Nephron (organoid): ENCODE results near the gene TXLNB.

Source experiments
- H3K27ac Mint-ChIP-seq, 3 experiments: 2 replicates each; pipeline ENCODE4 v1.8.0; 2020; ENCODE audit warnings: mixed read lengths in 3 of 3, mild to moderate bottlenecking in 2 of 3, moderate library complexity in 1 of 3
- H3K27me3 Mint-ChIP-seq: 2 replicates; pipeline ENCODE4 v1.8.0; 2021; ENCODE audit warnings: low read depth, mild to moderate bottlenecking, moderate library complexity, mixed read lengths
- H3K36me3 Mint-ChIP-seq: 2 replicates; pipeline ENCODE4 v1.8.0; 2020; ENCODE audit warnings: low read depth, mixed read lengths
- H3K4me1 Mint-ChIP-seq: 2 replicates; pipeline ENCODE4 v1.8.0; 2020; ENCODE audit warnings: mixed read lengths
- H3K4me3 Mint-ChIP-seq, 3 experiments: 2 replicates each; pipeline ENCODE4 v1.8.0; 2020; ENCODE audit warnings: mild to moderate bottlenecking in 3 of 3, mixed read lengths in 3 of 3, moderate library complexity in 2 of 3
- H3K9me3 Mint-ChIP-seq: 2 replicates; pipeline ENCODE4 v1.8.0; 2020; ENCODE audit warnings: mixed read lengths
- TF ChIP-seq, protein P1 (sequence below), 3 experiments: fragments of 200-600 bp; sonication (generic); IDR thresholded peaks; one replicate each; pipeline ENCODE4 v1.5.0; 2021; ENCODE audit warnings: antibody characterized with exemption in 3 of 3; ENCODE audit not compliant: unreplicated experiment in 3 of 3

The TXLNB gene

DNA sequence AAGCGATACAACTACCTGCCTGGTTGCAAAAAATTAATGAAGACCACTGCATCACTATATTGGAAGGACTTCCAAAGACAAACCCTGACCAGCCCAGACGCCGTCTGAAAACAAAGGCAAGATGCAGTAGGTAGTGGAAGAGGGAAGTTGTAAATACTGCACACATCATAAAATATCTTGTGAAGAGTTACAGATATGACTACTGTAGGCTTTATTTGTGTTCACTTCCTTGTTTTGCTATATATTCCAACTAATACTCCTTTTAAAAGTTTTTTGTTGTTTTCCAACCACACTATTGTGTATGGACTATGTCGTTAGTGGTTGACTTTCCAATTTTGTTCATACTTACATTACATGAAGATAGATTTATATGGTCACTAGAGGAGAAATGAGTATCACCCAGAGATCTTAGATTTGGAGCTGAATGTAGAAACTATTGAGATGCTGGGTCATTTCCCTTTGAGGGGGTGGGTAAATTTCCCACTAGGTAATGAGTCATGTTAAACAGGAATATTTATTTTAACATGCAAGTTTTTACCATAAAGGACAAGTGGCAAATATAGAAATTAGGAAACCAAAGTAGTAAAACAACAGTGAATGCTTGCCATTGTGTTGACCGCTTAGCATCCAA lies 16.6 kb upstream of the TXLNB start:
- Mint-ChIP-seq H3K27me3 (no peaks in the 10 kb centered on the region), H3K4me1 (peaks cover 12% of the 10 kb centered on the region), H3K36me3 (no peaks in the 10 kb centered on the region), H3K27ac (no peak overlapping the region), H3K4me3 (no peak overlapping the region), H3K9me3 (no peaks in the 10 kb centered on the region)
- TF ChIP-seq, protein P1, sequence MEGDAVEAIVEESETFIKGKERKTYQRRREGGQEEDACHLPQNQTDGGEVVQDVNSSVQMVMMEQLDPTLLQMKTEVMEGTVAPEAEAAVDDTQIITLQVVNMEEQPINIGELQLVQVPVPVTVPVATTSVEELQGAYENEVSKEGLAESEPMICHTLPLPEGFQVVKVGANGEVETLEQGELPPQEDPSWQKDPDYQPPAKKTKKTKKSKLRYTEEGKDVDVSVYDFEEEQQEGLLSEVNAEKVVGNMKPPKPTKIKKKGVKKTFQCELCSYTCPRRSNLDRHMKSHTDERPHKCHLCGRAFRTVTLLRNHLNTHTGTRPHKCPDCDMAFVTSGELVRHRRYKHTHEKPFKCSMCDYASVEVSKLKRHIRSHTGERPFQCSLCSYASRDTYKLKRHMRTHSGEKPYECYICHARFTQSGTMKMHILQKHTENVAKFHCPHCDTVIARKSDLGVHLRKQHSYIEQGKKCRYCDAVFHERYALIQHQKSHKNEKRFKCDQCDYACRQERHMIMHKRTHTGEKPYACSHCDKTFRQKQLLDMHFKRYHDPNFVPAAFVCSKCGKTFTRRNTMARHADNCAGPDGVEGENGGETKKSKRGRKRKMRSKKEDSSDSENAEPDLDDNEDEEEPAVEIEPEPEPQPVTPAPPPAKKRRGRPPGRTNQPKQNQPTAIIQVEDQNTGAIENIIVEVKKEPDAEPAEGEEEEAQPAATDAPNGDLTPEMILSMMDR (IDR thresholded peaks at IDR 0.05; ENCODE audit: unreplicated experiment in 3 of 3): no peak

DNA sequence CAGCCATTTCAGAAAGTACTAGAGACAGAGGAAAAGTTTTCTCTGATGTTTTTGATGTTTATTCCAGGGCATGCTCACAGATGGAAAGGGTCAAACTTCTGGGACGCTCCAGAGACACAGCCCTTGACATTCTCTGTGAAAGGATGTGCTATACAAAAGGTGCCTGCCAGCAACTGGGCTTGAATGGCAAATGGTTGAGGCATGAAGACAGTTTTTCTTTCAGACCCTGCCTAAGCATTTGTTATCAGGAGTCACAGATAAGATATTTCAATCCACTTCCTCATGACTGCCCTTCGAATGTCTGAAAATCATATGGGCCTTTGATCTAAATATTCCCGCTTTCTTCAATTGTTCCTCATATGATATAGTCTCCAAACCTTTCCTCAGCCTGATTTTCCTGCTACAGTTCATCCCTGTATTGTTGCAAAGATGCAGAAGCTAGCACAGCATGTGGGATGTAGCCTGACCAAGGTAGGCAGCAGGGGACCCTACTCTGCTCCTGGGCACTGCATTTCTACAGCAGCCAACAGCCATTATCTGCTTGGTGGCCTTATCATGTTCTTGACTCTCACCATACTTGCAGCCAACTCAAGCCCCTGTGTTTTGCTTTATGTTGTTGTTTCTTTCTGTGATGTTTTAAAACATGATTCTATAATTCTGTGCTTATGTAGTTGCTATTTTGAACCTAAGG lies 14.6 kb upstream of the TXLNB start:
- TF ChIP-seq, protein P1 (IDR thresholded peaks at IDR 0.05; ENCODE audit: unreplicated experiment in 3 of 3): no peak
- Mint-ChIP-seq H3K27ac (no peak overlapping the region), H3K4me3 (no peak overlapping the region), H3K4me1 (peaks cover 15% of the 10 kb centered on the region), H3K9me3 (no peaks in the 10 kb centered on the region), H3K27me3 (no peaks in the 10 kb centered on the region), H3K36me3 (no peaks in the 10 kb centered on the region)

DNA sequence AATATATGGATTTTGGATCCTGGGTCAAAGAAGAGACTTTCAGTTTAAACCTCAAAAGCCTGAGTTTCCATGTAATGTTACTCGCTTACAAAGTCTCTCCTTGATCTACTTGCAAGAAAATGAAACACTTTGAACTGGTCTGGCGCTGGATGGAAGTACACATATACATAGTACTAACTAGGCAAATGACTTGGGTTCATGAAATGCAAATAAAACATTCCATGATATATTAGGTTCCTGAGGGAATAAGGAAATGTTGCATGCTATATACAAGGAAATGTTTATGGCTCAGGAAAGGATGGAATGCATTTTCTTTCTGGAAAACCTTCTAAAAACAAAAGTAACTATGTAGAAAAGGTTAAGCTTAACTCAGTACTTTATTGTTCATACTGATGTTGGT lies 11.4 kb upstream of the TXLNB start:
- Mint-ChIP-seq H3K9me3 (no peaks in the 10 kb centered on the region), H3K4me3 (no peak overlapping the region), H3K36me3 (no peaks in the 10 kb centered on the region), H3K27ac (no peak overlapping the region), H3K4me1 (peaks cover 15% of the 10 kb centered on the region), H3K27me3 (no peaks in the 10 kb centered on the region)
- TF ChIP-seq, protein P1 (IDR thresholded peaks at IDR 0.05; ENCODE audit: unreplicated experiment in 3 of 3): no peak

DNA sequence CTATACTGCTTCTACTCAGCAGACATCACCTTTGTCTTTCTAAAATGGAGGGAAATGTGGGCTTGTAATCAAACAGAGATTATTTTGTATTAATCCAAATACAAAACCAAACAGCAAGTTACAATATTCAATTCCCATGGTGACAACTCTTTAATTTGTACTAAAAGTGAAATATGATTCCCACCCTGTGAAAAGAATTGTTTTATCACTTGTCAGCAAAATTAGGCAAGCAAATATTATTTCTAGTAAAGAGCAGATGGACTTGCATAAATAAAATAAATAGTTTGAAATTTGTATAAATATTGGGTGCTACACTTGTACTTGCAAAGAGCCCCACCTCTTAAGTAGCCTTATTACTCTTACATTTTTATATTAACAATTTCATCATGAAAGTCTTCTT lies 6.1 kb upstream of the TXLNB start:
- Mint-ChIP-seq H3K36me3 (no peaks in the 10 kb centered on the region), H3K9me3 (peaks cover 8% of the 10 kb centered on the region), H3K27ac (no peak overlapping the region), H3K27me3 (no peaks in the 10 kb centered on the region), H3K4me1 (peaks cover 3% of the 10 kb centered on the region), H3K4me3 (no peak overlapping the region)
- TF ChIP-seq, protein P1 (IDR thresholded peaks at IDR 0.05; ENCODE audit: unreplicated experiment in 3 of 3): no peak

DNA sequence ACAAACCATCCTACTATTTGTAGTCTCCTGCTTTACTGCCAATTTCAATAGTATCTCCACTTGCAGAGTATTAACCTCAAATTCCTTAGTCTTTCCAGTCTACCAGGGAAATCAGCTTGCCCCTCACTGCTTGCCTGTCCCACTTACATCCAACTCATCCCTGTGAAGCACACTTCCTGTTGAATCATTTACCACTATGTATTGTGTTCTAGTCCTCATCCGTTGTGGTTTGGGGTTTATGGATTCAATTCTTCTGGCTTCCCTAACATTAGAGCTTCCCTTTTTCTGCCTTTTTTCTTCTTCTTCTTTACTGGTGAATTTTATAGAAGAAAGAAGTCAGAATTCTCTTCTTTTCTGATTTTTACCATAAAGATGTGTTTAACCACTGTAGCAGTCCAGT lies 5.1 kb upstream of the TXLNB start:
- Mint-ChIP-seq H3K4me3 (no peak overlapping the region), H3K4me1 (peaks cover 11% of the 10 kb centered on the region), H3K36me3 (no peaks in the 10 kb centered on the region), H3K27me3 (no peaks in the 10 kb centered on the region), H3K27ac (no peak overlapping the region), H3K9me3 (peaks cover 11% of the 10 kb centered on the region)
- TF ChIP-seq, protein P1 (IDR thresholded peaks at IDR 0.05; ENCODE audit: unreplicated experiment in 3 of 3): no peak

DNA sequence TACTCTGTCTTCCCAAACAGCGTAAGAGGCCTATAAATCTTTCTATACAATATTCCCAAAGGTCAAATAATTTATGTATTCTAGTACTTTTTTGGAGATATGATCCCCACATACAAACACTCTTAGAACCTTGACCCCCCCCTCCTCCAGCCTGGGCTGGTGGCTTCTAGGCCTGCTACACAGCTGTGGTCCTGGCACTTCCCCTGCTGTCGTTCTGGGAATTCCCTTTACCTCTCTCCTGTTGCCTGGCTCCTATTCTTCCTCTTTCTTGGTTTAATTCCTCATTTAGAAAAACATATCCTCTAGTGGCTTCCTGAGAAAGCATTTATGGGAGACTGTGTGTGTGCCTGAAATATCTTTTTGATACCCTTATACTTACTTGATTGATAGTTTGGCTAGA lies 4.1 kb upstream of the TXLNB start:
- Mint-ChIP-seq H3K36me3 (no peaks in the 10 kb centered on the region), H3K4me3 (no peak overlapping the region), H3K9me3 (peaks cover 12% of the 10 kb centered on the region), H3K27ac (no peak overlapping the region), H3K27me3 (no peaks in the 10 kb centered on the region), H3K4me1 (peaks cover 17% of the 10 kb centered on the region)
- TF ChIP-seq, protein P1 (IDR thresholded peaks at IDR 0.05; ENCODE audit: unreplicated experiment in 3 of 3): no peak
